ENCODE results near the gene HOXA5.

Gene HOXA5

DNA sequence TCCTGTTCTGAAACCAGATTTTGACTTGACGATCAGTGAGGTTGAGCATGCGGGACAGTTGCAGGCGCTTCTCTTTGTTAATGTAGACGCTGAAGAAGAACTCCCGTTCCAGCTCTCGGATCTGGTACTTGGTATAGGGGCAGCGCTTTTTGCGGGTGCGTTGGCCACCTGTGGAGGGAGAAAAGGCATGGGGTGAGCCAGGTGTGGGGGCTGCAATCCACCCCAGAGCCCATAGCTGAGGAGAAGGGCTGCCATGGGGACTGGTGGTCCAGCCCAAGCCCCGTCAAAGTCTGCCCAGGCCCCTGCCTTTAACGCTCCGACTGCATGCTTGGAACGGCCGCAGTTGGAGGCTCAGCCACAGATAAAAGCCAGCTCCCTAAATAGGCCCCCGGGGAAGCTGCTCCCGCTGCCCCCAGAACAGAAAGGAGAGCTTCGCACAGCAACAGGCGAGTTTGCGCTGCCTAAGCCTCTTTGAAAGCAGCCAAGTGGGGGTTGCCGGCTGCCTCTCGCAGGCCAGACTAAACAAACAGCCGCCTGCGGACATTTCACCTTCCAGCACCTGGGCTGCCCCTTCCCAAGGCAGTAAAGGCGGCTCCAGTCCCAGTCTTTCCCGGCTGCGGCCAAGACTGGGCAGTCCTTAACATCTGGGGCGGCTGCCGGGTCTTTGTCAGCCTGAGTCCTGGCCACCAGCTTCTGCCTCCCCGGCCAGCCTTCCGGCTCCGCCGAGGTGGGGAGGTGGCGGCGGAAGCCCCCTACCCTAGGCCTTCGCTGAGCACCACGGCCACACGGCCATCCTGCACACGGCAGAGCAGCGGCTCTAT, 39.6 kb upstream of the HOXA5 start:
- DNase-seq (ENCODE audit: low read depth in 2 of 2): no peak

GRCh38 chr7:27182285-27182841, 38.9 kb upstream of the HOXA5 start:
- DNase-seq (ENCODE audit: low read depth in 2 of 2): no peak

DNA sequence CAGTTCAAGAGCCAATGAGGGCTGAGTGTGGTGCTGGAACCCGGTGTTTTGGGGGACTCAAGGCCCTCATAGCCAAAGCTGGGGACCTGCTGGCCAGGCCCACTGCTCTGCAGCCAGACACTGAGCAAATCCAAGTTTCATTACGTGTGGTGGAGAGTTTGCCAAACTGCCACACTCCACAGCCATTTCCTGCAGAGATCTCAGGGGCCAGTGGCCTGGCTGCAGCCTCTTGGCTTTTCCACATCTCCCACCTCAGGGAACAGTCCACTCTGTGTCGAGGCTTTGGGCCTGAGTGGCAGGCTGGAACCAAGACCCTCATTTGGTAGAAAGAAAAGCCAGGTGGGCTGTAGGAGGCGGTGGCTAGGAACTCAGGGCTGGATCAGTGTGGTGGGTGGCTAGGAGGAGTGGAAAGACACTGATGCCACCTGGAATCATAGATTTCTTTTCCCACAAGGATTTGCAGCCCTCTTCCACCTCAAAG, 38.4 kb upstream of the HOXA5 start:
- DNase-seq (ENCODE audit: low read depth in 2 of 2): no peak

GRCh38 chr7:27180431-27181420, 37.2 kb upstream of the HOXA5 start:
- DNase-seq (ENCODE audit: low read depth in 2 of 2): no peak

- no peak for DNase-seq (ENCODE audit: low read depth in 2 of 2)
These were observed 36.3 kb upstream of the HOXA5 start for GRCh38 chr7:27179503-27180430.

DNA sequence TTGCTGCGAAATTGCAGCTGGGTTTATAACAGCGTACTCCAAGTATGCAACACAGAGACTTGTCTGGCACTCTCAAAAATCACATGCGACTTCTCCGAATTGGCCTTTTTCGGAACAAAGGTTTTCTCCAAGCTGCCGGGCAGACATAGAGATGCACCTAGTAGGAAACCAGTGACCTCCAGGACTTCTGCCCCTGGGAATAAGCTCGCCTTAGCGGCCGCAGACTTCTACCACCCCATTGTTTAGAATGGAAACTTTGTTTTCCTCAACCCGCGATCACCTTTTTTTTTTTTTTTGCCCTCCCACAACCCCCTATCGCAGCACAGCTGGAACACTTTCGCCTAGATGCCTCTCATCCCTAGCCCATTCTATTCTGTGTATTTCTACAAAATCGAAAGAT, 35.5 kb upstream of the HOXA5 start:
- DNase-seq (ENCODE audit: low read depth in 2 of 2): no peak

- no peak for DNase-seq (ENCODE audit: low read depth in 2 of 2)
These were observed 34.9 kb upstream of the HOXA5 start for GRCh38 chr7:27178366-27178765.

- DNase-seq (ENCODE audit: low read depth in 2 of 2): no peak
These were observed 34.4 kb upstream of the HOXA5 start for GRCh38 chr7:27177795-27178320.

DNA sequence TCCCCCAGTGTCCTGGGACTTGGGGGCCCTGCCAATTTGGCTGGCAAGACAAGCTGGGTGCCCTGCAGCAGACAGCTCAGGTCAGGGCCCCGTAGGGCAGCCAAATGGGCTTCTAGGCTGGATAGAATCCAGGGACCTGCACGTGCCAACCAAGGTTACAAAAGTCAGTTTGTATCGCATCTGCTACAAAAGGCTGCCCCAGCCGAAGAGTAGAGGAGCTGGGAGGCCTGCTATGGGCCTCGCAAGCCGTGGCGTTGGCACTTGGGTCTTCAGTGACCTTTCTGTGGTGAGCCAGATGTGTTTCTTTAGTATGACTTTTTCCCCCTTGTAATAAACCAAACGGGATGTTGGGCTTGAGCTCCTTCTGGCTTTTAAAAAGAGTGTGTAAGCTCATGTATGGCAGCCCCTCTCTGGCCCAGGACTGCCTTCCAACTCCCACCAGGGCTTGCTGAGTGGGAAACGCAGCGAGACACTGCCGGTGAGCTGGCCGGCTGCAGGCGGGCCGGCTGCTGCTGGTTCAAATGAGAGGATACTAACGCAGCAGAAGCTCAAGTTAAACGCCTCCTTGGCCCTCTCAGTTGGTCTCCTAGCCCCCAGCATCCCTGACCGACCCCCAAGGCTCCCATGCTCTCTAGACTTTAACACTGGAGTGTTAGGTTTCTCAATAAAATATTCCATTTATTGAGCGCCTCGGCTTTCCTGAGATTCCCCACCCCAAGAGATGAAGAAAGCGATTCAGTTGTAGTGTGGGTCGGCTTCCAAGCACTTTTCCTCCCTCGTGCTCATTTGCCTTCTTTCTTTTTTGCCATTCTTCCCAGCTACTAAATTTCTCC, 33.7 kb upstream of the HOXA5 start:
- DNase-seq (ENCODE audit: low read depth in 2 of 2): no peak

- DNase-seq (ENCODE audit: low read depth in 2 of 2): no peak
These were observed 33.0 kb upstream of the HOXA5 start for GRCh38 chr7:27176524-27176845.

- no peak for DNase-seq (ENCODE audit: low read depth in 2 of 2)
These were observed 32.4 kb upstream of the HOXA5 start for GRCh38 chr7:27175626-27176523.

DNA sequence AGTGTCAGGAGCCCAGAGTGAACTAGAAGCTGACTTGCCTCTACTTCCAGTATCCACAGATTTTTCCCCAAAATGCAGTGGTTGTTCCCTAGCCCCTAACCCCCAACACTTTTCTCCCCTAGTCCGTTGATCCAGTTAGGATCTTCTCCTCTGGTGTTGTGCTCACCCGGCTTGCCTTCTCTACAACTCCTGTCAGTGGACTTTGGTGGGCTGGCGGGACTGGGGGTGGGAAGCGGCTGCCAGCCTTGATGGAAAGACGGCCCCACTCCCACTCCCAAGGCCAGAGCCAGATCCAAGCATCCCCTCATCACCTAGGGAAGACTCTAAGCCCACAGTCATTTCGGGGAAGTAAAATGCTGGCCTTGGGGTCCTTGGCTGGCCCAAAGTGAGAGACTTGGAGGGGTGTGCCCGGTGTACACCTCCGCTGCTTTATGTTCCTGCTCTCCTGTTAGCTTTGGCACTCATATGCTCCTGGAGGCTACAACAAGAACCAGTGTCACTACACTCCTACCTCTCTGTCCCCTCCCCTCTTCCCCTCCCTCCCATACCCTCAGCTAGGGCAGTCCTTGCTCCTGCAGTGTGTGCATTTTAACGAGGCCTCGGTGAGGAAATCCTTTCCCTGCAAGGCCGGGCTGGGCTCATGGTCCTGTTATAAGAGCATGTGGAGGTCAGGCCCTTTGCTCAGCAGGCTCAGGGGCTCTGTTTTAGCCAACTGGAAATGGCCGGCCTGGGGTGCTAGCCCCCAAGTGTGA, 31.6 kb upstream of the HOXA5 start:
- DNase-seq (ENCODE audit: low read depth in 2 of 2): no peak

- no peak for DNase-seq (ENCODE audit: low read depth in 2 of 2)
These were observed 30.7 kb upstream of the HOXA5 start, which contains the start of gene HOXA10 for GRCh38 chr7:27173956-27174873. TSS of gene HOXA10 (minus strand) at chr7:27174320. CDS start at chr7:27174306, 14 bp downstream.

- DNase-seq (ENCODE audit: low read depth in 2 of 2): no peak
These were observed 30.1 kb upstream of the HOXA5 start for GRCh38 chr7:27173511-27173955.

- no peak for DNase-seq (ENCODE audit: low read depth in 2 of 2)
These were observed 29.5 kb upstream of the HOXA5 start for GRCh38 chr7:27172823-27173510.

GRCh38 chr7:27172315-27172774, 28.9 kb upstream of the HOXA5 start:
- no peak for DNase-seq (ENCODE audit: low read depth in 2 of 2)

All from stimulated activated CD8-positive, alpha-beta memory T cell treated with anti-CD3 and anti-CD28 coated beads, Interleukin-15, amount 100 ng/mL, for 48 hours (primary cell).